Effector memory CD4-positive, alpha-beta T cell (primary cell): Measurements from ENCODE around the gene KIF12.

Experiments
- DNase-seq, 3 donors: peaks; one replicate each; pipeline ENCODE4 v3.0.0-alpha.2; 2020
- H3K27ac ChIP-seq: 2 replicates; pipeline ENCODE4 v1.7.0; 2013; ENCODE audit warnings: mild to moderate bottlenecking, low read length, moderate library complexity; ENCODE audit not compliant: insufficient read depth, poor library complexity, severe bottlenecking
- H3K27me3 ChIP-seq: replicated peaks from 2 replicates; pipeline ENCODE4 v1.7.0; 2013; ENCODE audit warnings: mild to moderate bottlenecking, low read length; ENCODE audit not compliant: insufficient read depth, control insufficient read depth, poor library complexity, severe bottlenecking
- H3K36me3 ChIP-seq: 2 replicates; pipeline ENCODE4 v1.7.0; 2013; ENCODE audit warnings: mild to moderate bottlenecking, low read length, moderate library complexity; ENCODE audit not compliant: control insufficient read depth, insufficient read depth
- H3K4me1 ChIP-seq: 2 replicates; pipeline ENCODE4 v1.7.0; 2013; ENCODE audit warnings: low read length, mild to moderate bottlenecking; ENCODE audit not compliant: control insufficient read depth, insufficient read depth, poor library complexity, severe bottlenecking
- H3K4me3 ChIP-seq: 2 replicates; pipeline ENCODE4 v1.7.0; 2013; ENCODE audit warnings: low read length, low read depth, mild to moderate bottlenecking; ENCODE audit not compliant: insufficient read depth, poor library complexity, severe bottlenecking
- H3K9me3 ChIP-seq: 2 replicates; pipeline ENCODE4 v1.7.0; 2013; ENCODE audit warnings: mild to moderate bottlenecking, low read length, moderate library complexity; ENCODE audit not compliant: control insufficient read depth

The KIF12 gene

DNA sequence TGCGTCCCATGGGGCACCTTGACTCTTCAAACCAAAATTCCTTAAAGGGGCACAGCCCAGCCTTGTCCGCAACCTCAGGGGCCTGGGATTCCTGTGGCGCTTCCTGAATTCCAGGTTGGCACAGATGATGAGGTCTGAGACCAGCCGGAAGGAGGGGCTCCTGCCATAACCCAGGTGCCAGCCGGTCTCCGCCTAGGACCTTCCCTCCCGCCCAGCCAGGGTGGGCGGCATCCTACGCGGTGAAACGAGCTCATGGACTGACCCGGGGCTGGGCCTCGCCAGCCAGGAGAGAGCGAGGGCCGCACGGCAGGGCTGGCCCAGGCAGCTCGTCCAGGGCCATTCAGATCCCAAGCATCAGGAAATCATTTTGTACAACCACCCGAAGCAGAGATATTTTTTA lies 44.0 kb downstream of the KIF12 start:
- H3K4me3 ChIP-seq = no peak overlapping the region
- no peaks in the 10 kb centered on the region for H3K36me3 ChIP-seq
- H3K4me1 ChIP-seq = no peaks in the 10 kb centered on the region
- no peaks in the 10 kb centered on the region for H3K9me3 ChIP-seq
- H3K27me3 ChIP-seq = no peaks in the 10 kb centered on the region
- H3K27ac ChIP-seq = no peak overlapping the region
- no peak for DNase-seq

DNA sequence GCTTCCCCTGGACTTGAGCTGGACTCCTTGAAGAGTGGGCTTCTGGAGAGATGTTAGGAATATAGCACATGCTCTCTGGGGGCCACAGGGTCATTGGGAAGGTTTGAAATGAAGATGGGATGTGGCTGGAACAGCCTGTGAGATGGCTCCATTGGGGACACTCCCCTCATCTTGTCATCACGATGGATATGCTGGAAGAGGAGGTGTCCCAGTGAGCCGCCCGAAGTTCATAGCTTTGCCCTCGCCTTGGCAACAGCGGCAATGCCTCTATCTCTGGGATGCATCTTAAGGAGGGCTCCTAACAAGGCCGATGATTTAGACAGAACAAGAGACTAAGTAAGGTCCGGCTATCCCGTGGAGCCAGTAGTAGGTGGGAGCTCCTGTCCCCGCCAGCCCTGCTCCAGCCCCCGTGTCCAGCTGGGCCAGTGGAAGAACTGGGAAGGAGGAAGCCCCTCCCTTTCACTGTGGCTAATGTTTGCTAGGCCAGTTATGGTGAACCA lies 44.9 kb downstream of the KIF12 start:
- no peak for DNase-seq
- Histone ChIP-seq H3K4me3 (no peak overlapping the region), H3K27ac (no peak overlapping the region), H3K4me1 (no peaks in the 10 kb centered on the region), H3K27me3 (no peaks in the 10 kb centered on the region), H3K9me3 (no peaks in the 10 kb centered on the region), H3K36me3 (no peaks in the 10 kb centered on the region)

DNA sequence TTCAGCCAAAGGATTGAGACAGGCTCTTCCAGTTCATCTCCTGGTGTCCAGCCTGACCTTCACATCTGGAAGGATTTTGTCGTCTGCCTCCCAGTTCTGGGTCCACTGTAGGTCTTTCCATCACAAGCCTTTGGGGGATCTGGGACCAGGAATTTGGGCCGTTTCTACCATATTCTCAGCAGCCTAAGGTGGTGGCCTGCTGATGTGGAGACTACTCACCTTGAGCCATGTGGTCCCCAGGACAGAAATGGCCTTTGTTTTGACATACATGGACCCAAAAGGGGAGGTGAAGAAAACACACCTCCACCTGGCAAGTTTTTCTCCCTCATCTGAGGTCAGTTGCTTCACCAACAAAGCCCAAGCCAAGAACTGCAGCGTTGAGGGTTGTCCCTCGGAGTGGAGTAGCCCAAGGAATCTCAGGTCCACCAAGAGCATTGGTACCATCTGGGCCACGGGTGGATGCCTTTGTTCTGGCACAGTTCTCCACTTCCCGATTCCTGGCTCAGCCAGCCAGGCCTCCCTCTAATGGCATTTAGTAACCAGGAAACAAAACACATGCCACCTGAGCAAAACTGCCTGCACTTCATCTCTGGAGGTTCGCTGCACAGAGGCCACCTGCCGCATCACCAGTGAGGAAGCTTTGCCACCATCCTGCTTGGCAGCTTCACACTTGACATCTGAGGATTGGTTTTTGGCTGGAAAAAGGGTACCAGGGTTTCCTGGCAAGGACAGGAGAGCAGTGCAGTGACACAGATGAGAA lies 45.7 kb downstream of the KIF12 start:
- Histone ChIP-seq H3K4me1 (no peaks in the 10 kb centered on the region), H3K9me3 (no peaks in the 10 kb centered on the region), H3K27ac (no peak overlapping the region), H3K36me3 (no peaks in the 10 kb centered on the region), H3K27me3 (no peaks in the 10 kb centered on the region), H3K4me3 (no peak overlapping the region)
- DNase-seq = no peak

DNA sequence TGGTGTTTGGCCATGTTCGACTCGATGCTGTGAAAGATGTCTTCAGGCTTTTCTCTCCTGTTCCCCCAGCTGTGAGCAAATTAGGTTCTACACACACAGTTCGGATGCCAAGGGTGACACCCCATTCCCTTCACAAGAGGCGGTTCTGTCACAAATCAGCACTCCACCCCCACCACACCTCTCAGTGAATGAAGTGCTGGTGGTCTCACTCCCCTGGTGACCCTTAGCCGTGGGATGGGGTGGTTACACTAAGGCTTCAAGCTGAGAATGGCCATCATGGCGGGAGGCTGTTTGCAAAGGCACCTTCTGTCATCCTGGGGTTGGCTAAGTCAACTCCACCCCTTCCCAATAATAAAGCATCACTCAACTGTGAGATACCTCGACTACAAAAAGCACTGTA lies 47.4 kb downstream of the KIF12 start:
- no peak for DNase-seq
- H3K27me3 ChIP-seq = no peaks in the 10 kb centered on the region
- no peaks in the 10 kb centered on the region for H3K36me3 ChIP-seq
- H3K27ac ChIP-seq = no peak overlapping the region
- H3K4me3 ChIP-seq = no peak overlapping the region
- no peaks in the 10 kb centered on the region for H3K9me3 ChIP-seq
- no peaks in the 10 kb centered on the region for H3K4me1 ChIP-seq

DNA sequence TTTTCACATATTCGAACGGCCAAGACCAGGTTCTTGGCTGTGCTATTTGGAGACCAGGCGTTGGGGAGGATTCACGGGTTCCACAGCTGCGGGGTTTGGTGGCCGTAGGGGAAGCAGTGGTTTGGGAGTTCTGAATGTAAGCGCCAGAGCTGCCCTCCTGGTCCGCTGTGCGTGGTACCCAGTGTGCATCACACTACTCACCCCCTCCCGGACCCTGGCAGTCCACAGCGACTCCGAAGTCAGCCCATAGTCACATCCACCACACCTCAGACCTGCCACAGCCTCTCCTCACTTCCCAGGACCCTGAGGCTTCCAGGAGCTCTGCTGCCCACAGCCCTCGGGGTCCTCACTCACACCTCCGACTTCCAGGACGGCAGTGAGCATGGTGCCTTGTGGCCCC lies 47.8 kb downstream of the KIF12 start:
- Histone ChIP-seq H3K36me3 (no peaks in the 10 kb centered on the region), H3K27me3 (no peaks in the 10 kb centered on the region), H3K4me1 (no peaks in the 10 kb centered on the region), H3K9me3 (no peaks in the 10 kb centered on the region), H3K27ac (no peak overlapping the region), H3K4me3 (no peak overlapping the region)
- no peak for DNase-seq

DNA sequence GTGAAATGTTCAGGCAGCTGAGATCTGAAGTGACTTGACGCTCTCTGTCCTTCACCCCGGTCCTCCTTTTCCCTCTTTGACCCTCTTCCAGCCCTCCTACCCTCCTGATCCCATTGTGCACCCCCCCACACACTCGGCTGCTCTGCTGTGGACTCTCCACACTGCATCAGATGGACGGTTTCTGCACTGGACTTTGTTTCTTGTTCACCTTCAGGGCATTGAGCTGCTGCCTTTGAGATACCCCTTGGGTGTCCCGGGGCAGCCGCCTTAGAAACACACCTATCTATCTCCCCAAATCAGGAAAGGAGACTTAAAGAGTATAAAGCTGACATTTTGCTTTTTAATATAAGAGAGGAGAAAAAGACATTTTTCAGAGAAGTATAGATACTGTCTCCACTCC lies 48.4 kb downstream of the KIF12 start:
- no peak for DNase-seq
- Histone ChIP-seq H3K36me3 (no peaks in the 10 kb centered on the region), H3K4me3 (no peak overlapping the region), H3K27ac (no peak overlapping the region), H3K9me3 (no peaks in the 10 kb centered on the region), H3K27me3 (no peaks in the 10 kb centered on the region), H3K4me1 (no peaks in the 10 kb centered on the region)

DNA sequence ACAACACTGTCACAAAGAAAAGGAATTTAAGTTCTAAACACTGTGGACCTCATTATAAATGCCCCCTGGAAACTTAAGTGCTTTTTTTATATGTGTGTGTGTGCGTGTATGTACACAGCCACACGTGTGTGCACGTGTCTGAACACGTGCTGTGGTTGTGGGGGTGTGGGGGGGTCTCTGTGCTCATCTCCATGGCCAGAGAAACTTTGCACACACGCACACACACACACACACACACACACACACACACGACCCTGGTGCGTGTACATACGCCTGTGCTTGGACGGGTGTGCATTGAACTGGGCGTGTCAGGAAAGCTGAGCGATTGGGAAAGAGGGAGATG lies 48.9 kb downstream of the KIF12 start:
- Histone ChIP-seq H3K9me3 (no peaks in the 10 kb centered on the region), H3K4me1 (no peaks in the 10 kb centered on the region), H3K27ac (no peak overlapping the region), H3K4me3 (no peak overlapping the region), H3K36me3 (no peaks in the 10 kb centered on the region), H3K27me3 (no peaks in the 10 kb centered on the region)
- no peak for DNase-seq

DNA sequence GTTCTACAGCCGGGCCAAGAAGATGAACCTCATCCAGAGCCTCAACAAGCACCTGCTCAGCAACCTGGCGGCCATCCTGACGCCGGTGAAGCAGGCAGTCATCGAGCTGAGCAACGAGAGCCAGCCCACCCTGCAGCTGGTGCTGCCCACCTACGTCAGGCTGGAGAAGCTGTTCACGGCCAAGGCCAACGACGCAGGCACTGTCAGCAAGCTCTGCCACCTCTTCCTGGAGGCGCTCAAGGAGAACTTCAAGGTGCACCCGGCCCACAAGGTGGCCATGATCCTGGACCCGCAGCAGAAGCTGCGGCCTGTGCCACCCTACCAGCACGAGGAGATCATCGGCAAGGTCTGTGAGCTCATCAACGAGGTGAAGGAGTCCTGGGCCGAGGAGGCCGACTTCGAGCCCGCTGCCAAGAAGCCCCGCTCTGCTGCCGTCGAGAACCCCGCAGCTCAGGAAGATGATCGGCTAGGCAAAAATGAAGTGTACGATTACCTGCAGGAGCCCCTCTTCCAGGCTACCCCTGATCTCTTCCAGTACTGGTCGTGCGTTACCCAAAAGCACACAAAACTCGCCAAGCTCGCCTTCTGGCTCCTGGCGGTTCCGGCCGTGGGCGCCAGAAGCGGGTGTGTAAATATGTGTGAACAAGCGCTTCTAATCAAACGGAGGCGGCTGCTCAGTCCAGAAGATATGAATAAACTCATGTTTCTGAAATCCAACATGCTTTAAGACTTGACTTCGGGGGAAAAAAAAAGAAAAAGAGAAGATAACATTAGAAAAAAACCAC lies 49.5 kb downstream of the KIF12 start:
- Histone ChIP-seq H3K27ac (no peak overlapping the region), H3K4me1 (no peaks in the 10 kb centered on the region), H3K9me3 (no peaks in the 10 kb centered on the region), H3K4me3 (no peak overlapping the region), H3K36me3 (no peaks in the 10 kb centered on the region), H3K27me3 (no peaks in the 10 kb centered on the region)
- DNase-seq = no peak

DNA sequence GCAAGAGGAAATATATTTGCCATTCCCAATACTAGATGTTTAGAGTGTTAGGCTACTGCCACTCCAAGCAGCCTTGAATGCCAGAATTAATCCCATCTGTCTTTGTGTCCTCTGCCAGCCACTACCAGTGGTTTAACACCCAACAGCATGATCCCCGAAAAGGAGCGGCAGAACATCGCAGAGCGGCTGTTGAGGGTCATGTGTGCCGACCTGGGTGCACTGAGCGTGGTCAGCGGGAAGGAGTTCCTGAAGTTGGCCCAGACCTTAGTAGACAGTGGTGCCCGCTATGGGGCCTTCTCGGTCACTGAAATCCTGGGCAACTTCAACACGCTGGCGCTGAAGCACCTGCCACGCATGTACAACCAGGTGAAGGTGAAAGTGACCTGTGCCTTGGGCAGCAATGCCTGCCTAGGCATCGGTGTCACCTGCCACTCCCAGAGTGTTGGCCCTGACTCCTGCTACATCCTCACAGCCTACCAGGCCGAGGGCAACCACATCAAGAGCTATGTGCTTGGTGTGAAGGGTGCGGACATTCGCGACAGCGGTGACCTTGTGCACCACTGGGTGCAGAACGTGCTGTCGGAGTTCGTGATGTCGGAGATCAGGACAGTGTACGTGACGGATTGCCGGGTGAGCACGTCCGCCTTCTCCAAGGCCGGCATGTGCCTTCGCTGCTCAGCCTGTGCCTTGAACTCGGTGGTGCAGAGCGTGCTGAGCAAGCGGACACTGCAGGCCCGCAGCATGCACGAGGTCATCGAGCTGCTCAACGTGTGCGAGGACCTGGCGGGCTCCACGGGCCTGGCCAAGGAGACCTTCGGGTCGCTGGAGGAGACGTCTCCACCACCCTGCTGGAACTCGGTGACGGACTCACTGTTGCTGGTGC lies 50.3 kb downstream of the KIF12 start:
- Histone ChIP-seq H3K4me1 (no peaks in the 10 kb centered on the region), H3K9me3 (no peaks in the 10 kb centered on the region), H3K27ac (no peak overlapping the region), H3K36me3 (no peaks in the 10 kb centered on the region), H3K4me3 (no peak overlapping the region), H3K27me3 (no peaks in the 10 kb centered on the region)
- no peak for DNase-seq
